ENCODE measurements around the gene TMEM132E.

DNA sequence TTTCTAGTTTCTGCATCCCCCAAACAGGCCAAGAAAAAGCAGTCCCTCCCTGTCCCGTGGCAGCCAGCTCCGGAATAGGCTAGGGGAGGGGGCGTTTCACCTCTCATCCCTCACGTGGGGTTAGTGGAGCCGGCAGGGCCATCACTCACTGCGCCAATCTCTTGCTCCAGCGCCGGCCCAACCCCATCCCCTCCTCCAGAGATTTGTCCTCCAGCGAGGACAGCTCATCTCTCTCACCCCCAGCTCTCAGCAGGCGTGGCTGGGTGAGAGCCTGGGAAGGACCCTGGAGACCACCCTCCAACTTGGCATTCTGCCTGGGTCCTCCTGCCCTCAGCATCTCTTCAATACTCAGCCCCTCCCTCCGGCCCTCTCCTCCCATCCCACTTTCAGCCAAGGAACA is 74.1 kb downstream of the TMEM132E start:
- TF ChIP-seq EZH2phosphoT487 (IDR thresholded peaks at IDR 0.05; ENCODE audit: insufficient read depth, low read depth) = no peak
- TF ChIP-seq EZH2 (IDR thresholded peaks at IDR 0.05; ENCODE audit: insufficient read depth, poor library complexity, severe bottlenecking) = no peak
